ENCODE results near the gene CDK17. TPM values are rescaled to one million over a fixed set of nuclear protein-coding genes. Genes with fewer than 3 reads are reported as not detected.
"Not testable (repeated sequence)": the region's sequence is repeated elsewhere in the genome, so short reads cannot be mapped to it uniquely, and the experiment has no call there.

CDK17 gene
- total RNA-seq, 2 donors from 2014 or later: 30.7 to 97.6 TPM

DNA sequence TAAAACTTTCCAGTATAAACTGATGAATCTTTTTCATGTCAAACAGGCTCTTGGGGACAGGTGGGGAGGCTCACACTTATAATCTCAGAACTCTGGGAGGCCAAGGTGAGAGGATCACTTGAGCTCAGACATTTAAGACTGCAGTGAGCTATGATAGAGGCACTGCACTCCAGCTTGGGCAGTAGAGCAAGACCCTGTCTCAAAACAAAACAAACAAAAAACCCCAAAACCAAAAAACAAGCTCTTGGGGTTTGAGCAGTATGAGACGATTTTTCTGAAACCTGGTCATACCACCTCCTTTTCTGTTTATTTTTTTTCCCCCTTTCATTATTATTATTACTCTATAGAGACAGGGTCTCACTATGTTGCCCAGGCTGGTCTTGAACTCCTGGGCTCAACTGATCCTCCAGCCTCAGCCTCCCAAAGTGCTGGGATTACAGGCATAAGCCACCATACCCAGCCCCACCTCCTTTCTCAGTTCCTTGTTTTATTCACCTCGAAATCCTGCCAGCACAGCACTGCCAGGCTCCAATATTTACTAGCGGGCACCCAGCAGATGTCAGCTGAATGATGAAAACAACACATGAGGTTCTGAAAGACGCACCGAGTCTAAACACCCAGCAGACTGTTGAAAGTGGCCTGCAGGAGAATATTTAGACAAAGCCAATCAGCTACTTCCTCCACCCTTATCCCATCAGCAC, 19.5 kb upstream of the CDK17 start:
- ATAC-seq (ENCODE audit: insufficient number of reproducible peaks, low FRiP score, low read depth) (no peak), DNase-seq (ENCODE audit: low spot score) (no peak)
- H3K27me3 ChIP-seq (replicated peaks; ENCODE audit: insufficient read depth): no peaks in the 10 kb centered on the region
- H3K4me1 ChIP-seq (ENCODE audit: control insufficient read depth in 1 of 2, low read depth in 2 of 2): no peaks in the 10 kb centered on the region
- H3K4me3 ChIP-seq: no peak overlapping the region
- no peak for TF ChIP-seq CTCF (IDR thresholded peaks at IDR 0.05)
- H3K36me3 ChIP-seq: no peaks in the 10 kb centered on the region
- no peak overlapping the region for H3K27ac ChIP-seq
- no peaks in the 10 kb centered on the region for H3K9me3 ChIP-seq

- H3K9me3 ChIP-seq; DNase-seq (ENCODE audit: low spot score); H3K27ac ChIP-seq; H3K4me3 ChIP-seq; H3K36me3 ChIP-seq; ATAC-seq (ENCODE audit: insufficient number of reproducible peaks, low FRiP score, low read depth); H3K27me3 ChIP-seq (replicated peaks; ENCODE audit: insufficient read depth); H3K4me1 ChIP-seq (ENCODE audit: control insufficient read depth in 1 of 2, low read depth in 2 of 2): not testable (repeated sequence)
Observed at GRCh38 chr12:96417688-96418087, 17.4 kb upstream of the CDK17 start.

DNA sequence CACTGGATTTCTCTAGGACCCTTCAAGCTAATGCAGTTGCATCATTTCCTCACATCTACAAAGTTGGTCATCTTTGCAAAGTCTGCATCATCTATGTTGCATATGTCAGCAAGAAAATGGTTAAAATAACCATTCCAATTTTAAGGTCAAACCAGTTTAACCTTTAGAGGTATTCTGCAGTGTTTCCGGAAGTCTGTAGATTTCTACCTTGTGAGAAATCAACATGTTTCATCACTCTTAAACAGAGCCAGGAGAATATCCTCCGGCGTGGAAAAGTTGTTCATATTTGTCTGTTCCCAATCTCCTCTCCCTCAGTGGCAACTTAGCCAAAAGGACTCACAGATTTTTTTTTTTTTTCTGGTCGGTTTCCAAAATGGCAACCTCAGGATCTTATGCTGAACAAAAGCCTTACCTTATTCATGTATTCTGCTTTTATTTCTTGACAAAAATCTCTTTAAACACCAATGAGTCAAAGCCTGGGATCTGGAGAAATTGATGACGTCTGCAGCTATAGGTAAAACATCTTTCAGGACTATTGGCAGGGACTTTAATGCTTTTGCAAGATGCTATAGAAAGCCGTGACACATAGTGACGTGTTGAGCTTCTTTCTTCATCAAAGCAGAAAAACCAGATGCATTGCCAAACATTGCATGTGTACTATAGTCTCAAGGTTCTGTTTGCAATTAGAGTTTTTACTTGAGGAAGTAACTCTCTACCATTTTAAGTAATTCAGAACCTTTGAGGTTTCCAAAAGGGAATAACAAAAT, 16.0 kb upstream of the CDK17 start:
- no peaks in the 10 kb centered on the region for H3K9me3 ChIP-seq
- no peak for DNase-seq (ENCODE audit: low spot score)
- no peaks in the 10 kb centered on the region for H3K36me3 ChIP-seq
- H3K4me3 ChIP-seq: no peak overlapping the region
- no peak overlapping the region for H3K27ac ChIP-seq
- no peak for ATAC-seq (ENCODE audit: insufficient number of reproducible peaks, low FRiP score, low read depth)
- H3K27me3 ChIP-seq (replicated peaks; ENCODE audit: insufficient read depth): no peaks in the 10 kb centered on the region
- no peaks in the 10 kb centered on the region for H3K4me1 ChIP-seq (ENCODE audit: control insufficient read depth in 1 of 2, low read depth in 2 of 2)
- TF ChIP-seq CTCF (IDR thresholded peaks at IDR 0.05): no peak

GRCh38 chr12:96414637-96415036, 14.4 kb upstream of the CDK17 start:
- H3K4me1 ChIP-seq (ENCODE audit: control insufficient read depth in 1 of 2, low read depth in 2 of 2): no peaks in the 10 kb centered on the region
- H3K36me3 ChIP-seq: no peaks in the 10 kb centered on the region
- no peak overlapping the region for H3K27ac ChIP-seq
- ATAC-seq (ENCODE audit: insufficient number of reproducible peaks, low FRiP score, low read depth) (no peak), DNase-seq (ENCODE audit: low spot score) (no peak)
- TF ChIP-seq CTCF (IDR thresholded peaks at IDR 0.05): no peak
- H3K27me3 ChIP-seq (replicated peaks; ENCODE audit: insufficient read depth): no peaks in the 10 kb centered on the region
- no peak overlapping the region for H3K4me3 ChIP-seq
- no peaks in the 10 kb centered on the region for H3K9me3 ChIP-seq

GRCh38 chr12:96412431-96412830, 12.2 kb upstream of the CDK17 start:
- TF ChIP-seq CTCF (IDR thresholded peaks at IDR 0.05): no peak
- ATAC-seq (ENCODE audit: insufficient number of reproducible peaks, low FRiP score, low read depth): no peak
- no peak for DNase-seq (ENCODE audit: low spot score)
- no peak overlapping the region for H3K27ac ChIP-seq
- H3K4me3 ChIP-seq: no peak overlapping the region
- no peaks in the 10 kb centered on the region for H3K4me1 ChIP-seq (ENCODE audit: control insufficient read depth in 1 of 2, low read depth in 2 of 2)
- H3K9me3 ChIP-seq: no peaks in the 10 kb centered on the region
- no peaks in the 10 kb centered on the region for H3K27me3 ChIP-seq (replicated peaks; ENCODE audit: insufficient read depth)
- H3K36me3 ChIP-seq: no peaks in the 10 kb centered on the region

Measured in thoracic aorta (tissue), 2 donors.